Epithelial cell of prostate (primary cell): ENCODE data around the gene CAMK2B.
A peak's percentile ranks its signal among the peaks of the same experiment; 100 is the strongest.

ENCODE experiments used
- DNase-seq: peaks from one replicate; pipeline ENCODE4 v3.0.0-alpha.2; 2011; ENCODE audit warnings: low read depth, low spot score
- H3K27ac ChIP-seq: fragments of 450-650 bp; 2 replicates; pipeline ENCODE4 v1.5.1; 2017; ENCODE audit warnings: mild to moderate bottlenecking

The CAMK2B gene

DNA sequence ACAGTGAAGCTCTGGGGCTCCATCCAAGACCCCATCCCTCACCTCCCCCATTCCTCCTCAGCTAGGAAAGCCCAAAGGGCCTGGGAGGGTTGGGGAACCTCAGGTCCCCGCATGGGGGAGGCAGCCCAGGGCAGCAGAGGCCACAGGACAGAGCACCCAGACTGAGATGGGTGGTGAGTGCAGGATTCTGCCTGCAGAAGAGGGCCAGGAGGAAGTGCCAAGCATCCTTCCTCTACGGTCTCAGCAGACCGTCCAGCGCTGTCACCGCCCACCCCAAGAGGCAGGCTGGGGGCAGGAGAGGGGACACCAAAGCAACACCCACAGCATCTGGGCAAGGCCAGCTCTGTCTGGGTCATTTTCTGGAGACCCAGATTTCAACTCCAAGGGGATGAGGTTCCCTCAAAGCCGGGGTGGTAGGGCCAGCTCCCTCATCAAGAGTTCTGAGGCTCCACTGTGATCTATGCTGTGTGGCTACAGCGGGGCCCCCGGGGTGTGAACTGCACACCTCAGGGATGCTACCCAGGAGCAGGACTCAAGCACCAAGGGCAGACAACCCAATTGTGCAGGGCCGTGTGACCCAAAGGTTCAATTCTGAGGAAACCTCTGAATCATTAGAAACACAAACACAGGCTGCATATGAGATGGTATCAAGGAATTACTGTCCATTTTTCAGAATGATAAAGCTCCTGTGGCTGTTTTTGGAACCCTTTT is 46.8 kb downstream of the CAMK2B start:
- DNase-seq = no peak
- H3K27ac ChIP-seq = no peak overlapping the region

DNA sequence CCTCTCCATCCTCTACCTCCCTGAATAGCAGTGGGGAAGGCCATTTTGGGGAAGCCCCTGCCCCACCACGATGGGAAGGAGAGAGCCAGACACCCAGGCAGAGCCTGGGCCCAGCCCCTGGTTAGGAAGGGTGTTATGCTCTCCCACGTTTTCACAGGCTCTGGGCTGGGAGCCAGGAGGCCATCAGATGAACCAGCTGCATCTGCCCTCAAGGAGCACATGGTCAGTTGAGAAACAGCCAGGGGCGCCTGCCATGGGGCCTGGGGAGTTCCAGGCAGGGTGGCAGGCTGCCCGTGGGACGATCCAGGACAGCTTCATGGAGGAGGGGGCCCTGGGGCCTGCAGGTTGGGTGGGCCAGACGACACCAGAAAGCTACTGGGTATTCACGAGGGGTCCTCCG is 47.5 kb downstream of the CAMK2B start:
- no peak for DNase-seq
- no peak overlapping the region for H3K27ac ChIP-seq

DNA sequence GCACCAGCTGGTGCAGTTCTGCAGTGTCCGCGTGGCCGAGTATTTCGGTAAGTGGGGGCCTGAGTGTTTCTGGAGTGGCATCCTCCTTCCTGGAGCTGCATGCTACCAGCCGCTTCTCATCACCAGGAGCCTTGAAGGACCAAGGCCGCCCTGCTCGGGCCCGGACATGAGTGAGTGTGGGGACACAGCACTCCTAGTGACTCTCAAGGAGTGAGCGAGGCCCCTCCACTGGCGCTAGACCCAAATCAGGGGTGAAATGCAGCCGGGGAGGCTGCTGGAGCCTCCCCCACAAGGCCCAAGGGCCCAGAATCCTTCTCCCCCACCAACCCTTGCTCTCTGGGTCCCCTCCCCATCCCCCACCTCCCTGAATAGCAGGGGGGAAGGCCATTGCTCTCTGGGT is 48.0 kb downstream of the CAMK2B start:
- no peak for DNase-seq
- H3K27ac ChIP-seq = no peak overlapping the region

DNA sequence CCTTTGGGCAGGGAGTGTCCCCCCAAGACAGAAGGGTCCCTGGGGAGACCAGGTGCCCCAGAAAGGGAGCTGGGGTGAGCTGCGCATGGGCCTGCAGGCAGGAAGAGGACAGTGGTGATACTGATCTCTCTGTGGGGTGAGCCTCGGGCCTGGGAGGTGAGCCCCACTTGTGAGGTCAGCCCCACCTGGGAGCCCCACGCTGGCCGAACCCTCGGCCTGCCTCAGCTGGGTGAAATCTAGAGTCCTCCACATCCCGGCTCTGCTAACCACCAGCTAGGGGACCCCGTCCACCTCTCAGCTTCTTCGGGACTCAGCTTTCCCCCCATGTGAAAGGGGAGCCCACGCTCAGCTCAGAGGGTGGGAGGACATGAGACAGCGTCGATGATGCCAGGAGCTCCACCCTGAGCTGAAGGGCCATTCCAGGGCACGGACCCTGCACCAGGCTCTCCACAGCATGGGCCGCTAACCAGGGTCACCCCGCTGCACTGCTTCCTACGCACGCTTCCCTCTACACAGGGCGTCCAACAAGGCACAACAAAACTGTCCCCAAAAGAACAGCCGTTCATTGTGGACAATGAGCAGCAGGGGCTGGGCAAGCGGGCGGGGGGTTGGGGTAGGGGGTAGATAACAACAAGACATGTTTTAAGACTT is 48.7 kb downstream of the CAMK2B start:
- no peak overlapping the region for H3K27ac ChIP-seq
- no peak for DNase-seq

DNA sequence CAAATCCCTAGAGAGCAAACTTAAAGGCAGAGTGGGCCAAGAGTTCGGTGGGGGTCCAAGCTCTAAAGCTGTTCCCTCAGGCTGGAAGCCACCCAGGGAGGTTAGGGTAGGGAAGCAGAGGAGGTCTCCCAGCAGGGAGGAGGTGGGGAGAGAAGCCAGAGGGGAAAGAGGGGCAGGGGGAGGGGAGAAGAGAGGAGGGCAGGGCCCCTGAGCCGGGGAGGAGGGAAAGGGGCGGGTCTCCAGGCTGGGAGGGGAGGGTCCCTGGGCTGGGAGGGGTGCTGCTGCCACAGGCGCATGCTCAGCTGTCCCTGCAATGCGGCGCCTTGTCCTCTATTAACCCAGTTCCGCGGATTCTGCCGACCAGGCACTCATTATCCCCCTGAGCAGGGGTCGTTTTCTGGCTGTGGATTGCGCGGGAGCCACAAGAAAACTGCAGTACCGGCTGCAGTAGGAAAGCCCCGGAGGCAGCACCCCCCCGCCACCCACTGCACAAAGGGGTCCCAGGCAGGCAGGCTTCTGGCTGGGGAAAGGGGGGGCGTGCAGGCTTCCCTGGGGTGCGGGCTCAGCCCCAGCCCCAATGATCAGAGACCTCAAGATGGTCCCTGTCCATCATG is 49.3 kb downstream of the CAMK2B start:
- no peak for DNase-seq
- H3K27ac ChIP-seq = no peak overlapping the region

DNA sequence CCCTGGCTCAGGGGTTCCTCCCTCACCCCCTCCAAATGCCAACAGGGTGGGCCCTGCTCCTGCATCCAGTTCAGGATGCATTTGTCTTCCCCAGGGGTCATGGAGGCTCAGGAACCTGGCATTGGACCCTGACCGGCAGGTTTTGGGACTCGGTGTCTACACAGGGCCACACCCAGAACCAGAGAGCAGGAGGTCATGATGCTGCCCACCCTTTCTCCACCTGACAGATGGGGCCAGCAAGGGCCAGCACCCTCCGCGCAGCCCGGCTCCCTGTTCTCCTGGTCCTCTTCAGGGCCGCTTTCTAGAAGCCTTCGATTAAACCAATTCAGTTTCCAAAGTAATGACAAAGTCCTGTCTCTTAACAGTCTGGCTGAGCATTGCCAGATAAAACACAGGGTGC is 50.2 kb downstream of the CAMK2B start:
- DNase-seq = no peak
- no peak overlapping the region for H3K27ac ChIP-seq

DNA sequence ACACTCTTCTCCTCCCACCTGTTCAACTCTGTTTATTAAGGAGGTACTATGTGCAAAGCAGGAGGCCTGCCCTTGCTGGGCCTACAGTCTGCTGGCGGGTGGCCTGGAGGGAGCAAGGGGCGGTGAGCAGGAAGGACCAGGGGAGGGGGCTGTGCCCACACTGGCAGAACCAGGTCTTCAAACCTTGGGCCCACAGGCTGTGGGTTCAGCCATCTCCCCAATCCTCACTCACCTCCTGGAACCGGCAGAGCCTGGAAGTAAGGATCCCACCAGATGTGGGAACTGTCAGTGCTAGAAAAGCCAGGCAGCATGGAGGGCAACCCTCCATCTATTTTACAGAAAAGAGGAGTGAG is 50.8 kb downstream of the CAMK2B start:
- H3K27ac ChIP-seq = no peak overlapping the region
- DNase-seq = no peak

DNA sequence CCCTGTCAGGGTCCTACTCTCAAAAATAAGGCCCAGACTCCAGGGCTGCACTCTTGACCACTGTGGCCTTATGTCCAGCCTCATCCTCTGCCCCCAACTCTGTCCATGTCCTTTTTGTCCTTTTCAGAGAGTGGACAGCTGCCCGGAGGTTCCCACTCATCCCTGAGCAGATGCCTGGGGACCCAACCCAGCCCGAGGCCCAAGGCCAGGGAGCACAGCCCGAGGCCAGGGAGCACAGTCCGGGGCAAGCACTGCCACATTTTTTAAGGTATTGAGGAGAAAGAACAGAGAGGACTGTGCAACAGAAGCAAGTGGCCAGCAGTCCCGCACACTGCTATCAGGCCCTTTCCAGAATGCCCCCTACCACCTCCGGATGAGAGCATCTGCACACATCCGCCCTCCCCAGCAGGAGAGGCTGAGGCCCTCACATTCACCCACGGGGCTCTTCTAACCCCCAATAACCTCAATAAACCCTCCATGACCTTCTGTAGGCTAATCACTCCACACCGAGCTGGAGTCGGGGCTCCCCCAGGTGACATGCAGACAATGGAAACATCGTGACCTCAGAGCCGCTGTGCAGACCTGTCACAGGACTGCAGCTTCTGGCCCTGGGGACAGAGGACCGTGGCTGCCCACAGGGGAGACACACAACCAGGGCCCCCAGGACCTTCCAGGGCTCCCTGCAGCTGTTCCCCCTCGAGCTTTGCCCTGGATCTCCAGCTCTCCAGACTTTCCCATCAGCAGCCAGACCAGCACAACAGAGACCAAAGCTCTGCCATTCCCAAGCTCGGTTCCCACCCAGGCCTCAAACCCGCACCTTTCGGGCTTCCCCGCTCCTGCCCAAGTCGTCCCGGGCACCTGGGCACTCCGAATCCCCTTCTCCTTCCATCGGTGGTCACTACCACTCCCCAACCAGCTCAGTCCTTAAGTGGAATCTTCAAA is 51.4 kb downstream of the CAMK2B start:
- no peak overlapping the region for H3K27ac ChIP-seq
- no peak for DNase-seq

DNA sequence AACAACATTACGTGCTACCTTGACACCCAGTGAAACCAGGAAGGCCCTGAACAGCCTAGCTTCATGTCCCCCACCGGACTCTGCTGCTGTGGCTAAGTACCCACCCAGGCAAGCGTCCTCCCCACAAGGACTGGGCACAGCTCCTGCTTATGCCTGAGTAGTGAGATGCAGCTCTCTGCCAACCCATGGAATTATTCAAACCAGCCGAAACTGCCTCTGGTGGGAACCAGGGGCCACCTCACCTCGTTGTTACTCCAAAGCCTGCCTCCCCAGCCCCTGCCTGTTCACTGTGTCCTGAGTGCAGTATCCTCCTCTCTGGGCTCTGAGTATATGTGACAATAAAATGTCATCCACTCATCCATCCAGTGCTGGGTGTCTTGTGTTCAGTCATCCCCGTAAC is 52.4 kb downstream of the CAMK2B start:
- DNase-seq = no peak
- H3K27ac ChIP-seq = no peak overlapping the region

DNA sequence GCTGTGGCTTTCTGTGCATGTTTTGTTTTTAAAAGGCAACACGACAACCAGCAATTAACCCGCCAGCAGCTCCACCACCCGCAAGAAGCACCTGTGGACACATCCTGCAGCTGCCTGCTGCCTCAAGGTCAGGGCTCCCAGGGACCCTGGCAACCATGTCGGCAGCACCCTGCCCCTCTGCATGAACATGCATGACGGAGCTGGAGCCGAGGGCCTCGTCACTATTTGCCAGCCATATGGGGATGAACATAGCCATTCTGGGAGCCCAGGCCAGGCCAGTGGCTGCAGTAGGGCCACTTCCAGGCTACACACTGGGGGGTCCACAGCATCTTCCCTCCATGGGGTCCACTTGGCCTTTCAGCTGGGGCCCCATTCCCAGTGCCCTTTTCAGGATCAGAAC is 52.9 kb downstream of the CAMK2B start:
- no peak overlapping the region for H3K27ac ChIP-seq
- no peak for DNase-seq

DNA sequence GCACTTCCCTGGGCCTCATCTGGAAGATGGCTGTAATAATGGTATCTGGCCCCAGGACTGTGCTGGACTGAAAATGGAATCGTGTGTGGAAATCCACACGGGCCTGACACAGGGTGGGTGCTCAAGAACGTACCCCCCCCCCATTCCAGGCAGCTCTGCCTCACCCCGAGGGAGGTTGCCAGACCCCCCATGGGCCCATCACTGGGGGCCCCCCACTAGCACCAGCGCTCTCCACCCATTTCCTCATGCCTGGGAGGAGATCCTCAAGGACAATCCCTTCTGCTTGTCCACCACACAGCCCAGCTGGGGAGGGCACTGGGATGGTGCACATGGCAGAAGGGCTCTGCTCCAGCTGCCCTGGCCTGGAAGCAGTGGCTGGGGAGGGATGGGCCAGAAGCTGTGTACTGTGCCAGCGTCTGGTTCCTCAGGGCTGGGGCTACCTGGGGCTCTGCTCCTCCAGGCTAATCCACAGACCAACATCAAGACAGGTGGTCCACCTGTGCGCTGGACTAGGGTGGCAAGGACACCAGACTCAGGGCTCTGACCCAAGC is 55.4 kb downstream of the CAMK2B start:
- H3K27ac ChIP-seq = no peak overlapping the region
- DNase-seq = no peak

DNA sequence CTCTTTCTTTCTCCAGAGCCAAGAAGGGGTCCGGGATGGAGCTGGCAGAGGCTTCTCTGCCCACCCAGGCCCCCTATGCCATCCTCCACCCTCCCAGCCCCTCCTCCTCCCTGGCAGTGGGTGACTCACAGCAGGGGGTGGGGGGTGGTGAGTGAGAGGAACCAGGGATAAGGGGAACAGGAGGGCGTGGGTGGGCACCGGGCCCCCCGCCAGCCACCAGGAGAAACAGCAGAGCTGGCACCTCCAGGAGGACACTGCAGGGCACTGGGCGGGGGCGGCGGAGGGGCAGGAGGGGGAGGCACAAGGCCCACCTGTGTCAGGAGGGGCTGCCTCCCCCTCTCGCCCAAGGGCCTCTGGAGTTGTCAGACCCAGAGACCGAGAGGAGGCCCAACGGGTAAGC is 56.0 kb downstream of the CAMK2B start:
- no peak overlapping the region for H3K27ac ChIP-seq
- no peak for DNase-seq

DNA sequence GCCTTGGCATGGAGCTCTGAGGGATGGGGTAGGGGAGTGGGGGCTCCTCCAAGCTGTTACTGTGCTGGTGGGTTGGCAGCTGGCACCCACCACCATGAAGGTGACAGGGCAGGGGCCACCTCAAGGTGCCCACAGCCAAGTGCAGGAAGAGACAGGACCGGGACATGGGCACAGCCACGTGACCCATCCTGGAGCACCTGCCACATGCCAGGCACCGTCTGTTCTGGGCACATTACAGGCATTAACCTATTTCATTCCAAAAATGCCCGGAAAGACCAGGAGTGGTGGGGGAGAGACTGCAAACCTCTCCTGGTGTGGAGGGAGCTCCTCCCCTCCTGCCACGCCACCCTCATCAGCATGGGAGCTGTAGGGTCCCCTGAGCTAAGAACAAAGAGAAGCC is 56.7 kb downstream of the CAMK2B start:
- H3K27ac ChIP-seq = no peak overlapping the region
- no peak for DNase-seq

DNA sequence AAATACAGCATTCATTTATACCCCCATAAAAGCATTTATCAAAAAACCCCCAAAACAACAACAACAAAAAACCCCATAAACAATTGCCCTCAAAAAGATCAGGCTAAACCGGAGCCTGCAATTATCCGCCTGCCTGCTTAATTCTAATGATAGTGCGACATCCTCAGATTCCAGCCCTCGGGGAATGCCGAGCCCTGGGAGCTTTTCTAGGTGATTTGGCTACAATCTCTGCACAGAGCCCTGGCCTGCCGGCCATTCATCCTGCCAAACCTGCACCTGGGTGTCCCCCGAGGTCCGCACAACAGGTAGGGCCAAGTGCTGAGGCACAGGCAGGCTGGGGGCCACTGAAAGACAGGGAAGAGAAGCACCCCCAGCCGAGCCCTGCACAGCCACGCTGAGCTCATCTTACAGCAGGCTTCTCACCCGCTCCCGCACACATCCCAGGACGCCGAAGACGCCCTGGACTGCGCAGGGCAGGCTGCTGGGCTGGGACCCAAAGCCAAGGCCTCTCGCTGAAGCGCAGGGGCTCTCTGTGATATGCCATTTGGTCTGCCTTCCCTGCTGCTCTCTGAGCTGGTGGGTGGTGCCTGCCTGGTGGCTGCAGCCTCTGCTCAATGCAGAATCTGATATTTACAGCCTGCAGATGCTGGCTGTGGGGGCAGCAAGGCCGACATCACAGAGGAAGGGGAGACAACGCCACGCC is 57.5 kb downstream of the CAMK2B start:
- no peak overlapping the region for H3K27ac ChIP-seq
- no peak for DNase-seq

DNA sequence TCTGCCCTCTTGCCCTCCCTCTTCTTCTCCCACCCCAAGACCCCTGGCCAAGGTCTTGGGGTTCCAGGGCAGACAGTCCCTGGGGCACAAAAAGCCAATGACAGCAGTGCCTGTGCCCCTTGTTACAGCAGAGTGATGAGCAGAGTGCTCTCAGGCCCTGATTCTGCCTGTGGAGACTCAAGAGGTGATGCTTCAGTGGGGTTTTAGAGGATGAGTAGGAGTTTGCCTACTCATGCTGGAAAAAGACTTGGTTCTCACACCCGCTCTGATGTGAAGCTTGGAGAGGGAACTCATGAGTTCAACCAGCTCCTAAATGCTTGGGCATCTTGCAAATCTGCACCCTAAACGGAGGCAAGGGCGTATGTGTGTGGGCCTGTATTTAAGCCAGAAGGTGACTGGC is 58.2 kb downstream of the CAMK2B start:
- H3K27ac ChIP-seq = no peak overlapping the region
- DNase-seq = no peak

DNA sequence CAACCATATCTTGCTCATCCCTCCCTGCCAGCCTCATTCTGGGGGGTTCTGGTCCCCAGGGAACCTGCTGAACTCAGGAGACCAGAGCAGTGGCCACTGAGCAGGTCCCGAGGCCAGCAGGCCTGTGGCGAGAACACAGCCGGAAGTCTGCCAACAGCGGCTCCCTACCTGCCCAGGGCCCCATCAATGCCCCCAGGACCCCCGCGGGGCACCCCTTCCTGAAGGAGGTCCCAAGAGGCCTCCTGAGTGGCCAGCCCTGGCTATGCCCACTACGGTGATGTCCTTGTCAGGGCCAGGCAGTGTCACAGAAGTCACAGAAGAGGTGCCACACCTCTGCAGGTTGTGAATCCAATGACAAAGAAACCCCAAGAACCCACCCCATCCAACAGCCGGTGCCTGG is 58.9 kb downstream of the CAMK2B start:
- H3K27ac ChIP-seq = no peak overlapping the region
- no peak for DNase-seq

DNA sequence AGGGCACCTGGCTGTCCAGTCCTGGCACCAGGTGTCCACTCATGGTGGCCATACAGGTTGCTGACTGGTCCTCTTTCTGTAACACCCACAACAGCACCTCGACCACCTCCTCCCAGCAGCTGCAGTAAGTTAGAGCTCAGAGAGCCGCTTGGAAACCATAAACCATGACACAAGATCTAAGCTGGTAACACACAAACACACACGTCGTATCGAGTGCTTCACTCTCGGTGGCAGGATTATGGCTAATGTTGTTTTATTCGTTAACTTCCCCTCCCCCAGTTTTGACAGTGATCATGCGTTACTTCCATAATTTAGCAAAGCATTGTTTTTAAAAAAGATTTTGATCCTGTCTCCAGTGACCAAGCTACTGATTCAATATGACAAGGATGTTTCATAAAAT is 59.7 kb downstream of the CAMK2B start:
- H3K27ac ChIP-seq = no peak overlapping the region
- DNase-seq = no peak

DNA sequence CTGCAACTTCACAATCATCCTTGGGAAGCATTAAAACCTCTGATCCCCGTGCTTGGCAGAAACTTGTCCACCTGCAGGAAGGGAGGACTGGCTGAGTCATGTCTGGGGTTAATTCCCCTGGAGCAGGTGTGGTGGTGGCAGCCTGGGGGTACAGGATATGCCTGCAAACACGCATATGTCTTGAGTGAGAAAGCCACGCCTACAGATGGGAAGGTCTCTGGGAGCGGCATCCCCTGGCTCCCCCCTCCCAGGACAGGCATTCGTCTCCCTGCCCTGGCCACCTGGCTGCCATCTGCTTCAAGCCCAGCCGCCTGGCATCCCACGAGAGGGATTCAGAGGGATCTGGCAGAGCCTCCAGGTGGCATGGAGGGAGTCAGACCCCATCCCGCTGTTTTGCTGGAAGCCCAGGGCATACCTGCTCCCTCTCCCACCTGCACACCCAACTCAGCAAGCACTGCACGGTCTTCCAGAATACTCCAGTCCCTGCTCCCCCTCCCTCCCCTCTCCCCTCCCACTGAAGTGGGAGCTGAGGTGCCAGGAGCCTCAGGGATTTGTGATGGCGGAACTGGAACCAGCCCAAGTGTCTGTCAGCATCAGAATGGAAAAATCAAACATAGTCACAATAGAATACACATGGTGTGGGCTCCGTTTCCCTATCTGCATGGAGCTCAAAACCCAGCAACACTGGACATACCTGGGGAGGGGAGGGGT is 61.0 kb downstream of the CAMK2B start:
- DNase-seq = peak; percentile 73
- no peak overlapping the region for H3K27ac ChIP-seq

DNA sequence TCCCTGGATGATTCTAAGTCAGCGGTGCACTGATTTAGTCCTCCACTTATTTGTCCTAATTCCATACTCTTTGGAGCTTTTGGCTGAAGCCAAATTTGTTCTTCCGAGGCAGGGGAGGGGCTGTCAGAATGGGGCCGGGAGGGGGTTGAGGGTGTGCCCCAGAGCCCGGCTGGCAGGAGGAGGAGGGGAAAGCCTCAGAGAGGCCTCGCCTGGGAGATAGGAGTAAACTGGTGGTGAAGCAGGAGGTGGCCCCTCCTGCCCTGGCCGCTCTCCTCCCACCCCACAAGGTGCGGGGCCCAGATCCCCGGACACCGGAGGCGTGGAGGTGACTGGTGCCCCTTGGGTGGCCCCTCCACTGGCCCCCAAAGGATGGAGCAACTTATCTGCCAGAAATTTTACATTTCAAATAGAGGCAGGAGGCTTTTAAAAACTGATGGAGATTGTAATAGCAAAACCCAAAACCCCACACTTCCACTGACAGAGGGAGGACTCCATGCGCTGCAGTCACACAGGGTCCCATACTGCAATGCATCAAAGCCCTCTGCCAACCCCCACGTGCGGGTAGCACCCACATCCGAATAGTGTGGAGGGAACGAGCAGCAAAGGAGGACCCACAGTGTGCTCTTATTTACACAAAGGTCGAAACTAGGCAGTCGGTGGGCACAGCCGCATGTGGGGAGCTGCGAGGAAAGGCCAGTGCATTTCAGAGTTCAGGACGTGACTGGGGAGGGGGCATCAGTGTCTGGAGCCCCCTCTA is 61.9 kb downstream of the CAMK2B start:
- DNase-seq = no peak
- no peak overlapping the region for H3K27ac ChIP-seq
